GM18951 (cell line): ENCODE measurements around the gene HTR6.

Source experiments
- POLR2A ChIP-seq: IDR thresholded peaks from 4 replicates; pipeline ENCODE4 v1.6.1; 2011; ENCODE audit warnings: mild to moderate bottlenecking; ENCODE audit not compliant: insufficient read length, insufficient read depth; ENCODE audit errors: extremely low read depth
- in situ Hi-C: fragments of 300-500 bp; cut with MboI; formaldehyde crosslinking; loops from one replicate; pipeline ENCODE4 v1.12.0; 2022; ENCODE audit warnings: low sequenced_read_pairs, mixed read lengths, inconsistent platforms; ENCODE audit not compliant: unreplicated experiment

Gene HTR6

DNA sequence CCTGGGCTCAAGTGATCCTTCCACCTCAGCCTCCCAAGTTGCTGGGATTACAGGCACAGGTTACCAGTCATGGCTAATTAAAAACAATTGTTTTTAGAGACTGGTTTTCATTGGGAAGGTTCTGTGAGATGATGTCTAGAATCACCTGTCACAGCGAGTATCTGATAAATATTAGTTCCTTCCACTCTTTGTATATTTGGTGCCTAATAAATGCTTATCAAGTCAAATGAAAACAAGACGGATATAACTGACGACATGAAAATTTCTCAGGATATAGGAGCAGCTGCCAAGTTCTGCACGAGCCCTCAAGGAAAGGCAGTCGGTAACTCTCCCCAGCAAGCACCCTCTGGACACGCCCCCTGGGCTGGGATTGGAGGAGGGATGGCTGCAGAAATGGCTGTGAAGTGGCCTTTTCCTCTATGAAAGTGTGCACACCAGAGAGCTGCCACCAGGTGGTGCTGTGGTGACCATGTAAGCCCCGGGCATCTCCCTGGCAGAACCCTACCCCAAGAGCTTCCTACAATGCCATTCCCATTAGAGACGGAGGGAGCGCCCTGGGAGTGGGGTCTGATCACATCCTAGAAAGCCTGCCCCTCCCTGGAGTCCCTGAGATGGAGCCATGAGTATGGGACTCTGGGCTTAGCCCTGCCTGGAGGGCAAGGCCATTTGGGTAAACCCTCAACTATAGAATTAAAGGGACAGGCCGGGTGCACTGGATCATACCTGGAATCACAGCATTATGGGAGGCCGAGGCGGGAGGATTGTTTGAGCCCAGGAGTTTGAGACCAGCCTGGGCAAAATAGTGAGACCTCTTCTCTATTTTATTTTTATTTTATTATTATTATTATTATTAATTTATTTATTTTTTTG lies 50.9 kb downstream of the HTR6 start:
- in situ Hi-C loops: no loop called here
- TF ChIP-seq POLR2A: no peak

DNA sequence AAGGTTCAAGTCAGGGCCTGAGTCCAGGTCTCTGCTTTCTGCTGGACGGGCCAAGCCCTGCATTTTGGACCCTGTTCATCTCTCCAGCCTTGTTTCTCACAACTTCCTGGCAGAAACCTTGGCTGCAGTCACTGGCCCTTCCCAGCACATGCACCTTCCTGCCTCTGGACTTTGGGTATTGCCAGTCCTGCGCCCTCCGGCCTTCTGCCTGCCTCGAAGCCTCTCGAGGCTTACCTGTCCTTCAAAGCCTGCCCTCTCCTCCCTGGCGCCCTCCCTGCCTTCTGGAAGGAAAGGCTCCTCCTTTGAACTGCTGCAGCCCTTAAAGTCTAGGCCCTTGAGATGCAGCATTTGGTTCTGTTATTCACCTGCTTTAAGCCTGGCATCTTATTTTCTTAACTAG lies 52.8 kb downstream of the HTR6 start:
- in situ Hi-C loops: no loop called here
- no peak for TF ChIP-seq POLR2A

DNA sequence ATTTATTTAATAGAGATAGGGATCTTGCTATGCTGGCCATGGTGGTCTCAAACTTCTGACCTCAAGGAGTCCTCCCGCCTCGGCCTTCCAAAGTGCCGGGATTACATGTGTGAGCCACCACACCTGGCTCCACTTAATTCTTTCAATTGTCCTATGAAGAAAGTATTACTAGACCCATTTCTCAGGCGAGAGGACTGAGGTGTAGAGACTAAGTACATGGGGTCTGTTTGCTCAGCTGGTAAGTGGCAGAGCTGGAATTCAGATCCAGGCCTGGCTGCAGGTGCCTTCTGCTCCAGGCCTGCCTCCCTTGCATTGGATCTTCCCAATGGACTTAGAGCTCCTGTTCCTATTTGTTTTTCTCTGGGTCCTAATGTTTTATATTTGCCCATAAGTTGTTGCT lies 55.5 kb downstream of the HTR6 start:
- TF ChIP-seq POLR2A: no peak
- in situ Hi-C loops: no loop called here

DNA sequence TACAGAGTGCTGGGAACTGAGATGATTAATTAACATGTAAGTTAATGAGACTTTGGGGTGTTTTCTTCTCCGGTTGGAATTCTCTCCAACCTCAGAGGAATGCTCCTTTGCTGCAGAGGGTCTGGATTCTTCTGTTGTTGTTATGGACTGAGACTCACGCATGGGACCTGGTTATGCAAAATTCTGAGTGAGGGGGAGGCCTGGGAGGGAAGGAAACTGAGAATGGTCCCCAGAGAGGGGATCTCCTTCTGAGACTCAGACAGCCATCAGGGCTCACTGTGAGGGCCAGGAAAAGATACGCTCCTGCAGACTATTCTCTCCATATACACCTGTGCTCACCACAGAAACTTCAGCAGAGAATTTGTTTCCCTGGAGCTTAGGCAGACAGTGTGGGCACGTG lies 56.3 kb downstream of the HTR6 start:
- in situ Hi-C loops: no loop called here
- no peak for TF ChIP-seq POLR2A

DNA sequence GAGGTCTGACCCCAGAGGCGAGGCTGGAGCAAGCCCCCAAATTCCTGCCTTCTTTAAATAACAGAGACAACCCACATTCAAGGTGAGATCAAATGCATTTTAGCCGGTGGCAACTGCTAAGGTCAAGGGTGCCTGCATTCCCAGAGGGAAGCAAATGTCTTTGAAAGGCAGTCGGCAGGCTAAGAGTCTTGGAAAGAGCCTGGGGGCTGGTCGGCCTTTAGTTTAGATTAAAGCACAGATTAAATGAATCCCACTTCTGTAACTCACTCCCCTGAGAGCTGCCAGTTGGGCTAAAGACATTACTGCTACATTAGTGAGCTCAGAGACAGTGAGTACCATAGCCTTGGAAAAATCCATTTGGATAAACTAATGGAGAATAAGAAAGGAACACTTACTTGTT lies 59.2 kb downstream of the HTR6 start:
- in situ Hi-C loops: no loop called here
- no peak for TF ChIP-seq POLR2A

DNA sequence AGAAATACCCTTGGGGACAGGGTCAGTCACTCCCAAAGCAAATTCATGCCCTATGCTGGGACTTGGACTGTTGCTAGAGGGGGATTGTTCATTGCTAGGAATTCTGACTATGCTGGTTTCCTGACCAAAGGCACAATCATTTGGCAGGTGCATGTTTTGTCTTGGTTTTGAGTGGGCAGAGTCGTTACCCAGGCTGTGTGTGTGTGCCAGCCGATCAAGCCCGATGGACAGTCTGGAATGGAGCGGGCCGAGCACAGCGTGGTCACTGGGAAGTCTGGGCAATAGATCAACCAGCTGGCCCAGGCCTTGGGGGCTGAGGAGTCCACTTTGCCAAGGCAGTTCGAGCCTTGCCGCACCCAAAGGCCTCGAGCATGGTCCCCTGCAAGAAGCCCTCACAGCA lies 60.9 kb downstream of the HTR6 start:
- in situ Hi-C loops: no loop called here
- TF ChIP-seq POLR2A: no peak

DNA sequence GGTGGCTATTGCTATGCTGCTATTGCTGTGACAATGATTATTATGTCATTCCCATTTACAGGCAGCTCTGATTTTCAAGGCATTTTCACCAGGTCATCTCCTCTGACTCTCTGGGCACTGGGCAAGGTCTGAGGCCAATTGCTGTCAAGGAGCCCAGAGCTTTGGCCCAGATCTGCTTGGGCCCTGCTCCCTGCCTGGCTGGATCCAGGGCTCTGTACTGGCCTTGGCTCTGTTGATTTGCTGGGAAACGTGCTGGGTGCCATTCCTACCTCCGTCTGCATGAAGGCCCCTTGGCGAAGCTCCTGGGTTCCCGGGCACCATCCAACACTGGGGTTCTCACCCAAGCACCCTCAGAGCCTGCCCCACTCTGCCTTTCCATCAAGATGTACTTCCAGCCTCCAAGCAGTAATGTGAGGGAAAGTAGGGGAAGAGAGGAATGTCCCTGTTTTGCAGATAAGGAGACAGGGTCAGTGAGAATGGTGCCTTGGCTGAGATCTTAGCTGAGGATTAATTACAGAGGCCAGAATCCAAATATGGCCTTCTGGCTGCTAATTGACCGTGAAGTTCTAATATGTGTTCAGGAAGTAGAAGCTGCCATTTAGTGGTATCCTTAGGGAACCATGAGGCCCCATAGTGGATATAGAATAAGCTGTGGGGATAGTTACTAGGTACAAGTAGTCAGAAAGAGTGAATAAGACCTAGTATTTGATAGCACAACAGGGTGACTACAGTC lies 63.9 kb downstream of the HTR6 start:
- in situ Hi-C loops: no loop called here
- TF ChIP-seq POLR2A: no peak

DNA sequence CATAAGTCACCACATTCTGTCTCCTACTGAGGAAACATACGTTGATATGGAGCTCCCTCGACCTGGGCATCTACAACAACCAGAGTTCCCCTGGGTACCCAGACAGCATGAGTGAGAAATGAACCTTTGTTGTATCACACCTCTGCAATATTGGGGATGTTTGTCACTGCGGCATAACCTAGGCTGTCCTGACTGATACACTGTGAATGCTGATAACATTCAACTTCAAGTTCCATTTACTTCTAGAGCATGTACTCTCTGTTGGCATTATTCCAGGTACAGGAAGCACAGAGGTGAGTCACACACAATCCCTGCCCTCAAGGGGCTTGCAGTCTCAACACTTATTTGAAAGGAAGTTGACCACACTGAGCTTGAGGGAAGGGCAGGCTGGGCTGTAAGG lies 65.6 kb downstream of the HTR6 start:
- in situ Hi-C loops: no loop called here
- TF ChIP-seq POLR2A: no peak
